HUES48 (cell line): Measurements from ENCODE around the gene ABLIM2.

Experiments
- H3K27ac ChIP-seq: one replicate; pipeline ENCODE4 v1.7.0; 2013; ENCODE audit warnings: low read depth, low read length, inconsistent platforms
- H3K27me3 ChIP-seq: 2 replicates; pipeline ENCODE4 v1.6.1; 2013; ENCODE audit warnings: mild to moderate bottlenecking, low read length; ENCODE audit not compliant: control insufficient read depth, insufficient read depth
- H3K36me3 ChIP-seq: 2 replicates; pipeline ENCODE4 v1.6.1; 2013; ENCODE audit warnings: low read length; ENCODE audit not compliant: control insufficient read depth, insufficient read depth
- H3K4me1 ChIP-seq: 2 replicates; pipeline ENCODE4 v1.6.1; 2013; ENCODE audit warnings: mild to moderate bottlenecking, low read length; ENCODE audit not compliant: control insufficient read depth, insufficient read depth
- H3K4me3 ChIP-seq: 2 replicates; pipeline ENCODE4 v1.5.1; 2013; ENCODE audit warnings: mild to moderate bottlenecking, low read depth, low read length
- H3K9ac ChIP-seq: 2 replicates; pipeline ENCODE4 v1.6.1; 2013; ENCODE audit warnings: mild to moderate bottlenecking, low read depth, low read length, moderate library complexity
- H3K9me3 ChIP-seq: 2 replicates; pipeline ENCODE4 v1.6.1; 2013; ENCODE audit warnings: low read length; ENCODE audit not compliant: control insufficient read depth, insufficient read depth

Gene ABLIM2

GRCh38 chr4:8001564-8002355 is 156.9 kb downstream of the ABLIM2 start:
- no peak overlapping the region for H3K9ac ChIP-seq

GRCh38 chr4:8000721-8001491 is 157.7 kb downstream of the ABLIM2 start:
- no peak overlapping the region for H3K27ac ChIP-seq
- H3K36me3 ChIP-seq, result no peaks in the 10 kb centered on the region
- H3K4me1 ChIP-seq, result no peaks in the 10 kb centered on the region
- H3K4me3 ChIP-seq, result no peak overlapping the region
- H3K9ac ChIP-seq, result no peak overlapping the region
- H3K9me3 ChIP-seq, result no peaks in the 10 kb centered on the region
- H3K27me3 ChIP-seq, result no peaks in the 10 kb centered on the region

More at GRCh38 chr4:8001564-8002355, 156.9 kb downstream of the ABLIM2 start:
- no peaks in the 10 kb centered on the region for H3K9me3 ChIP-seq
- H3K27ac ChIP-seq, result no peak overlapping the region
- no peaks in the 10 kb centered on the region for H3K36me3 ChIP-seq
- no peaks in the 10 kb centered on the region for H3K27me3 ChIP-seq
- no peaks in the 10 kb centered on the region for H3K4me1 ChIP-seq
- H3K4me3 ChIP-seq, result no peak overlapping the region

- H3K9ac ChIP-seq, result no peak overlapping the region
- no peaks in the 10 kb centered on the region for H3K9me3 ChIP-seq
- H3K4me3 ChIP-seq, result no peak overlapping the region
- no peaks in the 10 kb centered on the region for H3K4me1 ChIP-seq
- no peaks in the 10 kb centered on the region for H3K27me3 ChIP-seq
- no peaks in the 10 kb centered on the region for H3K36me3 ChIP-seq
- no peak overlapping the region for H3K27ac ChIP-seq
Observed at GRCh38 chr4:8000247-8000646, 158.4 kb downstream of the ABLIM2 start.

GRCh38 chr4:7999695-8000094 is 158.9 kb downstream of the ABLIM2 start:
- no peaks in the 10 kb centered on the region for H3K27me3 ChIP-seq
- no peaks in the 10 kb centered on the region for H3K36me3 ChIP-seq
- H3K9ac ChIP-seq, result no peak overlapping the region
- H3K9me3 ChIP-seq, result no peaks in the 10 kb centered on the region
- no peaks in the 10 kb centered on the region for H3K4me1 ChIP-seq
- H3K4me3 ChIP-seq, result no peak overlapping the region
- H3K27ac ChIP-seq, result no peak overlapping the region

GRCh38 chr4:7999279-7999678 is 159.3 kb downstream of the ABLIM2 start:
- no peaks in the 10 kb centered on the region for H3K36me3 ChIP-seq
- H3K4me1 ChIP-seq, result no peaks in the 10 kb centered on the region
- H3K27me3 ChIP-seq, result no peaks in the 10 kb centered on the region
- H3K9me3 ChIP-seq, result no peaks in the 10 kb centered on the region
- no peak overlapping the region for H3K27ac ChIP-seq
- H3K4me3 ChIP-seq, result no peak overlapping the region
- no peak overlapping the region for H3K9ac ChIP-seq

GRCh38 chr4:7998447-7998846 is 160.2 kb downstream of the ABLIM2 start:
- no peaks in the 10 kb centered on the region for H3K36me3 ChIP-seq
- no peaks in the 10 kb centered on the region for H3K4me1 ChIP-seq
- no peak overlapping the region for H3K4me3 ChIP-seq
- H3K27me3 ChIP-seq, result no peaks in the 10 kb centered on the region
- H3K9me3 ChIP-seq, result no peaks in the 10 kb centered on the region
- no peak overlapping the region for H3K27ac ChIP-seq
- H3K9ac ChIP-seq, result no peak overlapping the region

GRCh38 chr4:7995866-7996265 is 162.7 kb downstream of the ABLIM2 start:
- Histone ChIP-seq H3K27me3 (no peaks in the 10 kb centered on the region), H3K27ac (no peak overlapping the region), H3K9ac (no peak overlapping the region), H3K4me3 (no peak overlapping the region), H3K4me1 (no peaks in the 10 kb centered on the region), H3K36me3 (no peaks in the 10 kb centered on the region), H3K9me3 (no peaks in the 10 kb centered on the region)

GRCh38 chr4:7995135-7995534 is 163.5 kb downstream of the ABLIM2 start:
- H3K4me3 ChIP-seq, result no peak overlapping the region
- no peaks in the 10 kb centered on the region for H3K27me3 ChIP-seq
- H3K9me3 ChIP-seq, result no peaks in the 10 kb centered on the region

GRCh38 chr4:7993671-7994070 is 164.9 kb downstream of the ABLIM2 start:
- H3K9me3 ChIP-seq, result no peaks in the 10 kb centered on the region
- H3K9ac ChIP-seq, result no peak overlapping the region
- no peak overlapping the region for H3K4me3 ChIP-seq
- H3K27ac ChIP-seq, result no peak overlapping the region
- H3K27me3 ChIP-seq, result no peaks in the 10 kb centered on the region
- H3K36me3 ChIP-seq, result no peaks in the 10 kb centered on the region
- H3K4me1 ChIP-seq, result no peaks in the 10 kb centered on the region

More at GRCh38 chr4:7995135-7995534, 163.5 kb downstream of the ABLIM2 start:
- Histone ChIP-seq H3K4me1 (no peaks in the 10 kb centered on the region), H3K27ac (no peak overlapping the region), H3K9ac (no peak overlapping the region), H3K36me3 (no peaks in the 10 kb centered on the region)

- Histone ChIP-seq H3K27ac (no peak overlapping the region), H3K9ac (no peak overlapping the region), H3K36me3 (no peaks in the 10 kb centered on the region), H3K4me3 (no peak overlapping the region), H3K4me1 (no peaks in the 10 kb centered on the region), H3K27me3 (no peaks in the 10 kb centered on the region), H3K9me3 (no peaks in the 10 kb centered on the region)
Observed at GRCh38 chr4:7992846-7993245, 165.8 kb downstream of the ABLIM2 start.

GRCh38 chr4:7990807-7991459 is 167.7 kb downstream of the ABLIM2 start:
- H3K9ac ChIP-seq, result no peak overlapping the region
- no peaks in the 10 kb centered on the region for H3K27me3 ChIP-seq
- no peaks in the 10 kb centered on the region for H3K9me3 ChIP-seq
- no peak overlapping the region for H3K4me3 ChIP-seq
- no peaks in the 10 kb centered on the region for H3K36me3 ChIP-seq
- H3K27ac ChIP-seq, result no peak overlapping the region
- H3K4me1 ChIP-seq, result no peaks in the 10 kb centered on the region
